ENCODE results near the gene ZC2HC1B.

DNA sequence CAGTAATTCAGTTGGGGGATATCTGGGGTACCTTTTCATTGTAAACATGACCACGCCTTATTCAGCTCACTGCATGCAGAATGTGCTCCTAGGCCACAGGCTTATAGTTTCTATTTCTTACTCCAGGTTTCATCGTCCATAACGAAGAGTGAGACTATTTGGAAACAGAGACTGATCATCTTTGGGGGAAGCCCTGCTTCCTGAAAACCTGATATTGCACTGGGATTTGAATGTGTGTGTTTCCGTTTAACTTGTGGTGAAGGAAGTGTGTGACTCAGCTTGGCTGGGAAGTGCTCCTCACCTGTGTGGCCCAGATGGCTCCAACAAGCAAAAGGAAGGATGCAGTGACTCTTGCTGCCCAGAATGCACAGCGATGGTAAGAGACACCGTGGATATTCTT, 40.7 kb upstream of the ZC2HC1B start:
- TF ChIP-seq, protein P1, sequence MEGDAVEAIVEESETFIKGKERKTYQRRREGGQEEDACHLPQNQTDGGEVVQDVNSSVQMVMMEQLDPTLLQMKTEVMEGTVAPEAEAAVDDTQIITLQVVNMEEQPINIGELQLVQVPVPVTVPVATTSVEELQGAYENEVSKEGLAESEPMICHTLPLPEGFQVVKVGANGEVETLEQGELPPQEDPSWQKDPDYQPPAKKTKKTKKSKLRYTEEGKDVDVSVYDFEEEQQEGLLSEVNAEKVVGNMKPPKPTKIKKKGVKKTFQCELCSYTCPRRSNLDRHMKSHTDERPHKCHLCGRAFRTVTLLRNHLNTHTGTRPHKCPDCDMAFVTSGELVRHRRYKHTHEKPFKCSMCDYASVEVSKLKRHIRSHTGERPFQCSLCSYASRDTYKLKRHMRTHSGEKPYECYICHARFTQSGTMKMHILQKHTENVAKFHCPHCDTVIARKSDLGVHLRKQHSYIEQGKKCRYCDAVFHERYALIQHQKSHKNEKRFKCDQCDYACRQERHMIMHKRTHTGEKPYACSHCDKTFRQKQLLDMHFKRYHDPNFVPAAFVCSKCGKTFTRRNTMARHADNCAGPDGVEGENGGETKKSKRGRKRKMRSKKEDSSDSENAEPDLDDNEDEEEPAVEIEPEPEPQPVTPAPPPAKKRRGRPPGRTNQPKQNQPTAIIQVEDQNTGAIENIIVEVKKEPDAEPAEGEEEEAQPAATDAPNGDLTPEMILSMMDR (IDR thresholded peaks at IDR 0.05; ENCODE audit: low read depth, low read length), result no peak
- no peak for TF ChIP-seq EZH2phosphoT487 (IDR thresholded peaks at IDR 0.05; ENCODE audit: low read depth)

Data from OCI-LY3 (cell line).